Measurements from ENCODE around the gene JUNB.

Gene JUNB

GRCh38 chr19:12774588-12775555, 16.4 kb upstream of the JUNB start, which contains the start of gene HOOK2:
HOOK2 (minus strand) TSS chr19:12775552; CDS start chr19:12775449, 103 bp downstream.
- DNase-seq, result no peak

- peak; percentile 51 to 73 for DNase-seq
These were observed 13.9 kb upstream of the JUNB start for GRCh38 chr19:12777217-12778016.

- peak in 1 of 2 donors; percentile 55 for DNase-seq
These were observed 13.0 kb upstream of the JUNB start for GRCh38 chr19:12778017-12778904.

- DNase-seq, result no peak
These were observed 12.5 kb upstream of the JUNB start for GRCh38 chr19:12778905-12779161.

DNA sequence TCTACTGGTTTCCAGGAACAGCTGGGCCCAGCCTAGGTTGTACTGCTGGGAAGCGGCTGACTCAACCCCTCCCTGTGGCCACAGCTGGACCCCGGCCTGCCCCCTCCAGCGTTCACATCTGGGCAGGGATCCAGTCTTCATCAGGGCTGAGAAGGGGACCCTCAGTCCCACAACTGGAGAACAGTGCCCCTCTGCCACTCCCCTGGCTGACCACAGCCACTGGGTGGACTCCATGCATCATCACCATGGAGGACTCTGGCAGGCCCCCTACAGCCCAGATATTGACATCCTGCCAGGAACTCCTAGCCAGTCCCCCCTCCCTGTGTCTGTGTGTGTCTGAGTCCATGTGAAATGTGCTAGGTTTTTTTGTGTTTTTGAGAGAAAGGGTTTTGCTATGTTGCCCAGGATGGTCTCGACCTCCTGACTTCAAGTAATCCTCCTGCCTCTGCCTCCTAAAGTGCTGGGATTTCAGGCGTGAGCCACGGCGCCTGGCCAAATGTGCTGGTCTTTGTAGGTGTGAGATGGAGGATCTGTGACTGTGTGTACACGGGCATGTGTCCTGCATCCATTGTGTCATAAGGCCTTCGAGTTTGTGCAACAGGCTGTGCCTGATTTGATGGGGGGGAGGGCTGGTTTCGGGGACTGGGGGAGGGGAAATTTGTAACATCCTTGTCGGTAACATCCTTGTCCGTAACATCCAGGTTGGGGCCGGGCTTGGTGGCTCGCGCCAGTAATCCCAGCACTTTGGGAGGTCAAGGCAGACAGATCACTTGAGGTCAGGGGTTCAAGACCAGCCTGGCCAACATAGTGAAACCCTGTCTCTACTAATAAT, 11.9 kb upstream of the JUNB start:
- no peak for DNase-seq

DNA sequence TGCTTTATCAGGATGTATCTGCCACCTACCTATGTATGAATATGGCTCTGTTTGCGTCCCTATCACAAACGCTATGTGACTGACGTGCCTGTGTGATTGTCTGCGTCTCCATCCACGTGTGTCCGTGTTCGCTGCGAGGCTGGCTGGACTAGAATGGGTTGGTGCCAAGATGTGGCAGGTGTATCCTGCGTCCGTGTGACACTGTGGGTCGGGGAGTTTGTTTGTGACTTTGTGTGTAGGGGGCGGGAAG, 9.2 kb upstream of the JUNB start:
- DNase-seq, result no peak

- peak; percentile 74 to 75 for DNase-seq
These were observed 8.6 kb upstream of the JUNB start for GRCh38 chr19:12782424-12783290.

DNA sequence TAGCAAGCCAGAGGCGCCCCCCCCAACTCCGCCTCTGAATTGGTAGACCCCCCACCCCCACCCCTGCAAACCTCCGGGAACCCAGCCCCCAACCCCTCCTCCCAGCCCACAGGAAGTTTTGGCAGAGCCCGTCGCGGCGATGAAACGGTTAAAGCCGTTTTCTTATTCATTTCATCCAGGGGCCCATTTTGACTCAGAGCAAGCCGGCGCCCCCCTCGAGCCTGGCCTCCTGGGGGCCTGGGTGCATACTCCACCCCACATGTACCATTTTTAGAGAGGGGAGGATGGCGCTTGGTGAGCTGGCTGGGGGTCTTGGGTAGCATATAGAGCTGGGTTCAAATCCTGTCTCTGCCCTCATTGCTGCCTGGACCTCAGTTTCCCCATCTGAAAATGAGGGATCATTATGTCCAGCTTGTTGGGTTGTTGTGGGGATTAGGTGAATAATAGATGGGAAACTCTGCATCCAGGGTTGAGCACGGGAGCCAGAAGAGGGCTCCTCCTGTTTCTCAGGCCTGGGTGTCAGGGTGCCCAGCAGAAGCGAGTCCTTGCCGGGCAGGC, 7.9 kb upstream of the JUNB start:
- DNase-seq, result no peak

GRCh38 chr19:12783849-12784393, 7.4 kb upstream of the JUNB start:
- DNase-seq, result no peak

DNA sequence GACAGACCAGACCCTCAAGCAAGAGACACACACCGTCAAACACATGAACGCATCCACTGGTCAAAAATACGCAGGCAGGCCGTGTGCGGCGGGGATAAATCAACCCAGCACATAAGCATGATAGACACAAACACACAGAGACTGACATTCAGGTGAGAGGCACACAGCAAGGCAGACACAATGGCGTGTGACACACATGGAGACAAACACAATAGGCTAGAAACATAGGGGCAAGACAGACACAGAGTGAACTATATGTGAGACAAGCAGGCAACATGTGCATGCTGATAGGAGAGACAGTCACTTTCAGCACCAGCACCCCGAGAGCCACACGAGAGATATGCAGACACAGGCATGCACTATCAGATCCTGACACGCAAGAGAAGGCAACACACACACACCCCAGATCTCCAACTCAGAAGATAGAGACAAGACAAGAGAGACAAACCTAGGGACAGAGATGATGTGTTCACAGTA, 6.9 kb upstream of the JUNB start:
- no peak for DNase-seq

- no peak for DNase-seq
These were observed 6.3 kb upstream of the JUNB start for GRCh38 chr19:12784871-12785430.

DNA sequence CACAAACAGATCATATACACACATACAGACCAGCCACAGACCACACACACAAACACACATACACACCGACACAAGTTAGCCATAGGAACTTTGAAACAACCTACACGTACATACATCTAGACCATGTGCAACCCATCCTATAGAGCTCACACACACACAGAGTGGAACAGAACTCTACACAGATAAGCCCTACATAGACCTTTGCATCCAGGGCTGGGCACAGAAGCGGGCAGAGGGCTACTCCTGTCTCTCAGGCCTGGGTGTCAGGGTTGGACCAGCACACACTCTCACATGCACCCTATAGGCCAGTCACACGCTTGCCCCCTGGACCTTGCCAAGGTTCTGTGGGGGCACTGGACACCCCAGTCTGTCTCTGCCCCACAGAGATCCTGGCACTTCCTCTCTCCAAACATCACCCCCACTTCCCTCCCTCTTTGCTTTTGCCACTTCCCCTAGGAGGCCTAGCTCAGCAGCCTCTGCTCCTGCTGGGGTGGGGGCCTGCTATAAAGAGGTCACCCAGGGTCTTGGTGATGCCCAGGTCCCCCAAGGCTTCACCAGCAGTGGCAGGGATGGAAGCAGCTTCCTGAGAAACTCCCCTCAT, 5.8 kb upstream of the JUNB start:
- peak; percentile 17 to 37 for DNase-seq

DNA sequence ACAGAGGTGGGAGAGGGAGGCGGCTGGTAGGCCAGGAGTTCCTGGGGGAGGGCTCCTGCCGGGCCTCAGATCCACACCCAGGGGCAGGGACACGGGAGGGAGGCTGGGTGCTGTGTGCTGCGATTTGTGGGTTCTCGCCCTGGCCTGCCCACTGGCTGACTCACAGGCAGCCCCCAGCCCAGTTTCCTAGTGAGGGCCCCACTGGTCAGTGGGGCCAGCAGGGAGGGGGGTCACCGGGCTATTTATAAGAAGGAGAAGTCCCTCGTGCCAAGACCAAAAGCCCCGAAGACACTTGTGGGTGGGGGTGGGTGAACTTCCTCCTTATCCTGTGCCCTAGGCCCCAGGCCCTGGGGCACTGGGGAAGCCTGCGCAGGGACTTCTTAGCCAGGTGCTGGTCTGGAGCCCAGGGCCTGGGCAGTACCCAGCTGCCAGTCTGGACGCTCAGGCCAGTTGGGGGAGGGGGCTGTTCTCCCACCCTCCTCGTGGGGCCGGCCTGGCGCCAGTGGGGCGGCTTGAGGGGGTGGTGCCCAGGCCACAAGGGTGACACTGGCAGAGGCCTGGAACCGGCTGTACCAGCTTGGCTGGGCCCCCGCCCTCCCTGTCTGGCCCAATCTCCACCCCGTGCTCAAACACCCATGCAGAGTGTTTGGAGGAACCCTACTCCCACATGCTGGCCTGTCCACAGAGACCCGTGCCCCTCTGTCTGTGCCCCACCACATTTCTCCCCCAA, 5.0 kb upstream of the JUNB start:
- peak; percentile 45 to 56 for DNase-seq

GRCh38 chr19:12786952-12787351, 4.3 kb upstream of the JUNB start:
- DNase-seq, result no peak

GRCh38 chr19:12787458-12787857, 3.8 kb upstream of the JUNB start:
- no peak for DNase-seq

- no peak for DNase-seq
These were observed 3.1 kb upstream of the JUNB start for GRCh38 chr19:12788042-12788681.

- peak in 1 of 2 donors; percentile 52 for DNase-seq
These were observed 2.6 kb upstream of the JUNB start for GRCh38 chr19:12788682-12789097.
